Neutrophil (primary cell): ENCODE measurements around the gene PLEKHG4B.
"Not testable (repeated sequence)": the region's sequence is repeated elsewhere in the genome, so short reads cannot be mapped to it uniquely, and the experiment has no call there.

Experiments
- H3K27ac ChIP-seq: fragments of 200-600 bp; sonication (generic); 2 replicates; pipeline ENCODE4 v1.5.1; 2016; ENCODE audit warnings: mild to moderate bottlenecking, moderate library complexity
- H3K27me3 ChIP-seq: fragments of 200-600 bp; sonication (generic); 2 replicates; pipeline ENCODE4 v1.6.0; 2016; ENCODE audit warnings: mild to moderate bottlenecking
- H3K36me3 ChIP-seq: fragments of 200-600 bp; sonication (generic); 2 replicates; pipeline ENCODE4 v1.5.1; 2017
- H3K4me1 ChIP-seq, 2 experiments: fragments of 200-600 bp in 1 of 2; sonication (generic) in 1 of 2; 1 replicate in 1 of 2; 2 replicates in 1 of 2; pipeline versions ENCODE4 v1.5.1 to v1.6.1; 2013 to 2016; ENCODE audit warnings: low read depth in 1 of 2, low read length in 1 of 2, mild to moderate bottlenecking in 1 of 2, moderate library complexity in 1 of 2; ENCODE audit not compliant: control insufficient read depth in 1 of 2, insufficient read depth in 1 of 2
- H3K4me3 ChIP-seq, 2 experiments: fragments of 200-600 bp in 1 of 2; sonication (generic) in 1 of 2; 1 replicate in 1 of 2; 2 replicates in 1 of 2; pipeline ENCODE4 v1.5.1; 2013 to 2016; ENCODE audit warnings: low read depth in 1 of 2, low read length in 1 of 2, mild to moderate bottlenecking in 1 of 2, moderate library complexity in 1 of 2
- H3K9me3 ChIP-seq: fragments of 200-600 bp; sonication (generic); 2 replicates; pipeline ENCODE4 v1.5.1; 2016
- CTCF ChIP-seq: fragments of 200-600 bp; sonication (generic); IDR thresholded peaks from 2 replicates; pipeline ENCODE4 v1.5.1; 2016; ENCODE audit warnings: antibody characterized with exemption

The PLEKHG4B gene

DNA sequence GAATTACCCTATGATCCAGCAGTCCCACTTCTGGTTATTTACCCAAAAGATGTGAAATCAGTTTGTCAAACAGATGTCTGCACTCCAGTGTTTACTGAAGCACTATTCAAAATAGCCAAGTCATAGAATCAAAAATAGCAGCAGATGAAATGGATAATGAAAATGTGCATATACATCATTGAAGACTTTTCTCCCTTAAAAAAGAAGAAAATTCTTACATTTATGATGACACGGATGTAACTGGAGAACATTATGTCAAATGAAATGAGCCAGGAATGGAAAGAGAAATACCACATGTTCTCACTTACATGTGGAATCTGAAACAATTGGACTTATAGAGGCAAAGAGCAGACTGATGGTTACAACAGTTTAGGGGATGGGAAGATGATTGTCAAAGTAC, 21.5 kb upstream of the PLEKHG4B start:
- H3K4me1 ChIP-seq: no peaks in the 10 kb centered on the region
- H3K36me3 ChIP-seq: no peaks in the 10 kb centered on the region
- H3K27me3 ChIP-seq: no peaks in the 10 kb centered on the region
- TF ChIP-seq CTCF: no peak
- H3K27ac ChIP-seq: no peak overlapping the region
- H3K4me3 ChIP-seq: no peak overlapping the region
- no peaks in the 10 kb centered on the region for H3K9me3 ChIP-seq

GRCh38 chr5:72316-73180, 19.4 kb upstream of the PLEKHG4B start:
- not testable (repeated sequence) for H3K9me3 ChIP-seq, H3K27ac ChIP-seq, H3K4me3 ChIP-seq, H3K36me3 ChIP-seq, H3K4me1 ChIP-seq, H3K27me3 ChIP-seq

DNA sequence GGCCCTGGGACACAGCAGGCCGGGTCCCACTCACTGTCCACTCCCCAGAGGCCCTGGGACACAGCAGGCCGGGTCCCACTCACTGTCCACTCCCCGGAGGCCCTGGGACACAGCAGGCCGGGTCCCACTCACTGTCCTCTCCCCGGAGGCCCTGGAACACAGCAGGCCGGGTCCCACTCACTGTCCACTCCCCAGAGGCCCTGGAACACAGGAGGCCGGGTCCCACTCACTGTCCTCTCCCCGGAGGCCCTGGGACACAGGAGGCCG, 18.9 kb upstream of the PLEKHG4B start:
- not testable (repeated sequence) for H3K4me1 ChIP-seq, H3K36me3 ChIP-seq, H3K4me3 ChIP-seq, H3K27ac ChIP-seq, H3K9me3 ChIP-seq, H3K27me3 ChIP-seq

- no peak for TF ChIP-seq CTCF
- Histone ChIP-seq H3K9me3 (no peaks in the 10 kb centered on the region), H3K27ac (no peak overlapping the region), H3K4me1 (no peaks in the 10 kb centered on the region), H3K27me3 (no peaks in the 10 kb centered on the region), H3K4me3 (no peak overlapping the region), H3K36me3 (no peaks in the 10 kb centered on the region)
Measured at GRCh38 chr5:73768-74502, 18.0 kb upstream of the PLEKHG4B start.

DNA sequence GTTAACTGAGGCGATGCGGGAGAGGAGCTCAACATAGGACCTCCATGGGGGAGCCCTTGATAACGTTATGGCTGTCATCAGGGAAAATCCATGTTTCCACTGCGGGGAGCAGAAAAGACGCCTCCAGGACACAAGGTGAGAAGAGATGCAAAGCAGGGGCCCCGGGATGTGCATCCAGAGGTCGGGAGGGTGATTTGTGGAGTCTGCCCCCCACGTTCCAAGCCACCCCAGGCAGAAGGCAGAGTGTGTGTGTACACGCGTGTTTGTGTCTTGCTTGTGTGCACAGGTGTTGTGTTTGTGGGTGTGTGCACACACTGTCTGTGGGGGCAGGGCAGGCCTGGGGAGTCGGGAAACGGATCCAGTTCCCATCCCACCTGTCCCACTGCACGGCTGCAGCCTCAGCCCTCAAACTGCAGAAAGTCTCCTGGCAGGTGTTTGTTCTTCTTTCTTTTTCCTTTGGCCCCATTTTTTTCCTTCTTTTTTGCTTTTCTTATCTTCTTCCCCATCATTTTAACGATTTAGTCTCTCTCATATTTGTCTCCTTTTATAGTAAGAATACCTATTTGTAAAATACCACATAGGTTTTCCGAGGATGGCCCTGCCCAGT, 17.4 kb upstream of the PLEKHG4B start:
- Histone ChIP-seq H3K4me3 (no peak overlapping the region), H3K27me3 (no peaks in the 10 kb centered on the region), H3K4me1 (no peaks in the 10 kb centered on the region), H3K36me3 (no peaks in the 10 kb centered on the region), H3K9me3 (no peaks in the 10 kb centered on the region), H3K27ac (no peak overlapping the region)
- TF ChIP-seq CTCF: no peak

GRCh38 chr5:75331-76320, 16.3 kb upstream of the PLEKHG4B start:
- TF ChIP-seq CTCF: no peak
- H3K27me3 ChIP-seq: no peaks in the 10 kb centered on the region
- H3K4me3 ChIP-seq: no peak overlapping the region
- no peaks in the 10 kb centered on the region for H3K36me3 ChIP-seq
- no peaks in the 10 kb centered on the region for H3K9me3 ChIP-seq
- no peak overlapping the region for H3K27ac ChIP-seq
- no peaks in the 10 kb centered on the region for H3K4me1 ChIP-seq
